IMR-90 (cell line): ENCODE results near the gene SQSTM1. TPM values are rescaled to one million over a fixed set of nuclear protein-coding genes. Genes with fewer than 3 reads are reported as not detected.

Experiments used
- ATAC-seq: fragments of 200-7000 bp; cut with Tn5 transposase; 2 replicates; pipeline ENCODE4 v1.9.1; 2020; ENCODE audit warnings: low read depth, mild to moderate bottlenecking, moderate library complexity
- BruUV-seq: library from RNA; stranded (reverse); fragments of 400-500 nt; replicated peaks from 2 replicates; lab custom pipeline; 2021; lab: Mats Ljungman, UMichigan
- CTCF ChIA-PET: fragments of 300-600 bp; formaldehyde crosslinking; extraction: SDS; loops from one replicate; lab custom pipeline; 2021; ENCODE audit warnings: antibody characterized with exemption; lab: Yijun Ruan, JAX
- POLR2A ChIA-PET: fragments of 300-600 bp; sonication (Branson Sonifier 250); formaldehyde crosslinking; loops from one replicate; lab custom pipeline; 2022; ENCODE audit warnings: antibody characterized with exemption; ENCODE audit not compliant: unreplicated experiment; lab: Charles Lee
- DNase-seq: peaks from one replicate; pipeline ENCODE4 v3.0.0; 2013
- H2AFZ ChIP-seq: replicated peaks from 2 replicates; pipeline ENCODE3; 2013; ENCODE audit warnings: low read length, mild to moderate bottlenecking; ENCODE audit not compliant: poor library complexity
- H2AK5ac ChIP-seq: 2 replicates; pipeline ENCODE4 v1.6.1; 2013; ENCODE audit warnings: low read depth, low read length, inconsistent platforms
- H2AK9ac ChIP-seq: replicated peaks from 2 replicates; pipeline ENCODE3; 2013; ENCODE audit warnings: mild to moderate bottlenecking, low read depth, low read length, moderate library complexity; ENCODE audit not compliant: poor library complexity
- H2BK120ac ChIP-seq: 2 replicates; pipeline ENCODE4 v1.6.1; 2013; ENCODE audit warnings: low read depth, low read length, inconsistent platforms
- H2BK15ac ChIP-seq: 3 replicates; pipeline ENCODE4 v1.6.1; 2013; ENCODE audit warnings: low read depth, low read length, inconsistent platforms
- H2BK20ac ChIP-seq: 2 replicates; pipeline ENCODE4 v1.6.1; 2013; ENCODE audit warnings: low read depth, mild to moderate bottlenecking, inconsistent platforms, low read length, moderate library complexity
- H2BK5ac ChIP-seq: 2 replicates; pipeline ENCODE4 v1.6.1; 2013; ENCODE audit warnings: mild to moderate bottlenecking, low read depth, low read length, inconsistent platforms; ENCODE audit not compliant: poor library complexity, severe bottlenecking
- H3K14ac ChIP-seq: replicated peaks from 2 replicates; pipeline ENCODE4 v1.6.1; 2013; ENCODE audit warnings: low read depth, low read length, inconsistent platforms
- H3K18ac ChIP-seq: 2 replicates; pipeline ENCODE4 v1.6.1; 2013; ENCODE audit warnings: low read depth, low read length, control low read depth
- H3K23ac ChIP-seq: 2 replicates; pipeline ENCODE4 v1.6.1; 2013; ENCODE audit warnings: low read depth, low read length, inconsistent platforms
- H3K27ac ChIP-seq: 2 replicates; pipeline ENCODE4 v1.5.1; 2013; ENCODE audit warnings: mild to moderate bottlenecking, control low read depth, low read length; ENCODE audit not compliant: insufficient read depth
- H3K27me3 ChIP-seq: 2 replicates; pipeline ENCODE4 v1.6.1; 2013; ENCODE audit warnings: low read length; ENCODE audit not compliant: control insufficient read depth, insufficient read depth
- H3K36me3 ChIP-seq: 2 replicates; pipeline ENCODE4 v1.6.1; 2013; ENCODE audit warnings: low read length, mixed read lengths; ENCODE audit not compliant: control insufficient read depth, insufficient read depth
- H3K4ac ChIP-seq: 2 replicates; pipeline ENCODE4 v1.6.1; 2013; ENCODE audit warnings: low read depth, low read length, inconsistent platforms
- H3K4me1 ChIP-seq: 2 replicates; pipeline ENCODE4 v1.6.1; 2013; ENCODE audit warnings: low read length, mixed read lengths; ENCODE audit not compliant: control insufficient read depth, insufficient read depth
- H3K4me2 ChIP-seq: 2 replicates; pipeline ENCODE4 v1.6.1; 2013; ENCODE audit warnings: low read depth, mild to moderate bottlenecking, control low read depth, low read length, moderate library complexity
- H3K4me3 ChIP-seq: 2 replicates; pipeline ENCODE4 v1.5.1; 2013; ENCODE audit warnings: low read depth, mild to moderate bottlenecking, control low read depth, low read length, moderate library complexity; ENCODE audit not compliant: insufficient read depth
- H3K56ac ChIP-seq: 2 replicates; pipeline ENCODE4 v1.6.1; 2013; ENCODE audit warnings: low read length, inconsistent platforms; ENCODE audit not compliant: insufficient read depth; ENCODE audit errors: extremely low read depth
- H3K79me1 ChIP-seq, 2 experiments: 2 replicates each; pipeline ENCODE4 v1.6.1; 2013; ENCODE audit warnings: low read length in 2 of 2, inconsistent platforms in 1 of 2, low read depth in 1 of 2
- H3K9ac ChIP-seq: 2 replicates; pipeline ENCODE4 v1.6.1; 2013; ENCODE audit warnings: low read depth, low read length, control low read depth
- H3K9me1 ChIP-seq: 2 replicates; pipeline ENCODE4 v1.6.1; 2013; ENCODE audit warnings: low read length, inconsistent platforms; ENCODE audit not compliant: insufficient read depth
- H3K9me3 ChIP-seq: 2 replicates; pipeline ENCODE4 v1.6.1; 2013; ENCODE audit warnings: low read length; ENCODE audit not compliant: control insufficient read depth, insufficient read depth
- H4K20me1 ChIP-seq: 2 replicates; pipeline ENCODE4 v1.6.1; 2013; ENCODE audit warnings: low read length, inconsistent platforms; ENCODE audit not compliant: insufficient read depth
- H4K5ac ChIP-seq: 2 replicates; pipeline ENCODE4 v1.6.1; 2013; ENCODE audit warnings: mild to moderate bottlenecking, low read depth, low read length, control low read depth
- H4K8ac ChIP-seq, 2 experiments: 2 replicates each; pipeline ENCODE4 v1.6.1; 2013; ENCODE audit warnings: low read depth in 2 of 2, low read length in 2 of 2, control low read depth in 1 of 2, inconsistent platforms in 1 of 2
- H4K91ac ChIP-seq: 2 replicates; pipeline ENCODE4 v1.6.1; 2013; ENCODE audit warnings: low read depth, low read length, inconsistent platforms; ENCODE audit not compliant: insufficient read depth
- POLR2A ChIP-seq: IDR thresholded peaks from 2 replicates; pipeline ENCODE4 v1.6.1; 2012; ENCODE audit warnings: mild to moderate bottlenecking, low read depth, low read length
- WGBS, 2 experiments: methylation state at CpG; one replicate each; pipeline versions ENCODE4 v1.1.5 to v1.1.7; 2013; ENCODE audit warnings: missing lambda C conversion rate in 2 of 2; ENCODE audit not compliant: insufficient read length in 1 of 2; ENCODE audit errors: extremely low coverage in 2 of 2; 5-methylcytosine and 5-hydroxymethylcytosine counted together
- dilution Hi-C: fragments of 300-500 bp; cut with HindIII; formaldehyde crosslinking; loops from one replicate; pipeline ENCODE4 v1.14.3; 2018; ENCODE audit warnings: low sequenced_read_pairs; ENCODE audit not compliant: unreplicated experiment
- in situ Hi-C: fragments of 300-500 bp; cut with MboI; formaldehyde crosslinking; loops from 3 replicates; pipeline ENCODE4 v1.14.3; 2019; ENCODE audit warnings: low sequenced_read_pairs, inconsistent platforms, mixed read lengths
- intact Hi-C: fragments of 100-400 bp; cut with micrococcal nuclease; formaldehyde crosslinking; loops from 2 replicates; pipeline ENCODE4 v1.10.0; 2022
- polyA plus RNA-seq, 3 experiments: library from polyadenylated mRNA; depleted of rRNA; stranded (reverse); fragments of >200 nt; gene quantifications; 2 replicates each; pipeline ENCODE4 v1.2.3, GENCODE V29; 2012; ENCODE audit warnings: low replicate concordance in 1 of 3
- total RNA-seq: library from RNA; depleted of rRNA; stranded (reverse); fragments of >200 nt; gene quantifications from 2 replicates; pipeline ENCODE4 v1.2.3, GENCODE V29; 2012

Gene SQSTM1
- total and polyA plus RNA-seq, 2 of the 4 experiments (the other 2 are of a cell fraction): 152 to 184 TPM

DNA sequence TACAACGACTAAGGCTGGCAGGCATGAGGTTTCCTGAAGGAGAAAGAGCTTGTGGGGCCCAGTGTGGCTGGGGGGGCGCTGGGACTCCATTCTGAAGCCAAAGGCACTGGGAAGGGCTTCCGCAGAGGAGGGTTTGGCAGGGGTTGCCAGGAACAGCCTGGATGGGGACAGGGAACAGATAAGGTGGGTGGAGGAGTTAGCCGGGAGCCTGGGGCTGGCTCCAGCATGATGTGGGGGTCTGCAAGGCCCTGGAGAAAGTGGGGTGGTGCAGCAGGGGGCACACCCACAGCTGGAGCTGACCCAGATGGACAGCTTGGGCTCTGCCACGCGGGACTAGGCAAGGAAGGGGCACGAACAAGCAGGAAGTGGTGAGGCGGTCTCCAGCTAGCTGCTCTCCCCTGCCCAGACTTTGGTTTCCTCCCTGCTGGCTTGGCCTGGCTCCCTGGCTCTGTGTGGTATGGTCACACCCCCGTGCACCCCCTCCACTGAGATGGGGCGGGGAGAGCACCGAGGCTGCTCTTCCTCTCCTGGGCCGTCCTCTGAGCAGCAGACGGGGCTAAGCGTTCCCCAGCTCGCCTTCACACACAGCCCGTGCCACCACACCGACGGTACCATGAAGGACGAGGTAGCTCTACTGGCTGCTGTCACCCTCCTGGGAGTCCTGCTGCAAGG, 27.1 kb upstream of the SQSTM1 start, which contains the start of gene LTC4S:
Gene LTC4S (plus strand): TSS at position 519 of the 672 bp plus-strand sequence. CDS start 95 bp downstream, at position 614.
- intact Hi-C loops: no loop called here
- Histone ChIP-seq H3K4me3 (no peak within 1 kb of the TSS), H3K79me1 (no peaks in the 10 kb centered on the region), H3K9me3 (no peaks in the 10 kb centered on the region), H3K36me3 (peaks cover 19% of the 10 kb centered on the region), H2BK20ac (no peak within 1 kb of the TSS), H3K56ac (no peak within 1 kb of the TSS), H4K8ac (no peak within 1 kb of the TSS), H2AK5ac (peak within 1 kb of the TSS; percentile 1; the same call in 1 of the 2 replicates), H2AK9ac (peak within 1 kb of the TSS; percentile 92), H3K4me1 (peaks cover 9% of the 10 kb centered on the region; the same call in 1 of the 2 replicates), H3K4me2 (no peak within 1 kb of the TSS; the same call in 1 of the 2 replicates), H4K20me1 (0 out of 2 replicates have a peak, but pooled peaks cover 7% of the 10 kb centered on the region), H3K9me1 (no peaks in the 10 kb centered on the region), H3K9ac (no peak within 1 kb of the TSS), H4K91ac (no peak within 1 kb of the TSS), H3K23ac (no peak within 1 kb of the TSS), H2BK5ac (no peak within 1 kb of the TSS), H3K18ac (no peak within 1 kb of the TSS), H4K5ac (0 out of 2 replicates have a peak within 1 kb of the TSS, but pooled peaks have one; percentile 10), H2BK15ac (no peak within 1 kb of the TSS), H3K27me3 (no peaks in the 10 kb centered on the region), H2BK120ac (no peak within 1 kb of the TSS), H3K4ac (no peak within 1 kb of the TSS), H2AFZ (peak within 1 kb of the TSS; percentile 46), H3K14ac (no peak within 1 kb of the TSS), H3K27ac (no peak within 1 kb of the TSS)
- ATAC-seq (no peak), DNase-seq (peak; percentile 27)
- POLR2A ChIA-PET: no interaction called here
- in situ Hi-C loops: no loop called here
- BruUV-seq: no TSS peak
- TF ChIP-seq POLR2A: no peak
- WGBS, 2 experiments: 50% methylated on average over 2 of the region's 19 CpGs; no CpG with 5 or more reads in 1 of the 2 experiments
- dilution Hi-C loops: no loop called here
- CTCF ChIA-PET: no interaction called here
